Gastrocnemius medialis (tissue), 4 donors: ENCODE results near the gene GJB3.

Source experiments
- CTCF ChIP-seq, 5 experiments: fragments of 450-650 bp in 3 of 5; fragments of 200-600 bp in 2 of 5; sonication (generic) in 2 of 5; IDR thresholded peaks in 4 of 5; conservative IDR thresholded peaks in 1 of 5; 1 replicate in 4 of 5; 2 replicates in 1 of 5; pipeline ENCODE4 v1.5.1; 2016 to 2019; ENCODE audit warnings: antibody characterized with exemption in 5 of 5, mild to moderate bottlenecking in 3 of 5, moderate library complexity in 3 of 5
- POLR2A ChIP-seq, 2 donors: fragments of 450-650 bp; IDR thresholded peaks; one replicate each; pipeline ENCODE4 v1.6.1; 2017; ENCODE audit warnings: antibody characterized with exemption in 2 of 2, mild to moderate bottlenecking in 2 of 2, moderate library complexity in 2 of 2

GRCh38 chr1:34779005-34779404 is 2.0 kb upstream of the GJB3 start:
- TF ChIP-seq CTCF (IDR thresholded peaks at IDR 0.05 in 4 of 5, conservative IDR thresholded peaks at IDR 0.05 in 1 of 5) = no peak
- TF ChIP-seq POLR2A (IDR thresholded peaks at IDR 0.05) = no peak
